HG02623 (cell line): ENCODE data around the gene WDR38.
"Not testable (repeated sequence)": the region's sequence is repeated elsewhere in the genome, so short reads cannot be mapped to it uniquely, and the experiment has no call there.

Experiments used
- ATAC-seq: cut with Tn5 transposase; IDR thresholded peaks from one replicate; pipeline ENCODE4 v1.9.1; 2021; ENCODE audit warnings: moderate library complexity; ENCODE audit not compliant: unreplicated experiment

The WDR38 gene

DNA sequence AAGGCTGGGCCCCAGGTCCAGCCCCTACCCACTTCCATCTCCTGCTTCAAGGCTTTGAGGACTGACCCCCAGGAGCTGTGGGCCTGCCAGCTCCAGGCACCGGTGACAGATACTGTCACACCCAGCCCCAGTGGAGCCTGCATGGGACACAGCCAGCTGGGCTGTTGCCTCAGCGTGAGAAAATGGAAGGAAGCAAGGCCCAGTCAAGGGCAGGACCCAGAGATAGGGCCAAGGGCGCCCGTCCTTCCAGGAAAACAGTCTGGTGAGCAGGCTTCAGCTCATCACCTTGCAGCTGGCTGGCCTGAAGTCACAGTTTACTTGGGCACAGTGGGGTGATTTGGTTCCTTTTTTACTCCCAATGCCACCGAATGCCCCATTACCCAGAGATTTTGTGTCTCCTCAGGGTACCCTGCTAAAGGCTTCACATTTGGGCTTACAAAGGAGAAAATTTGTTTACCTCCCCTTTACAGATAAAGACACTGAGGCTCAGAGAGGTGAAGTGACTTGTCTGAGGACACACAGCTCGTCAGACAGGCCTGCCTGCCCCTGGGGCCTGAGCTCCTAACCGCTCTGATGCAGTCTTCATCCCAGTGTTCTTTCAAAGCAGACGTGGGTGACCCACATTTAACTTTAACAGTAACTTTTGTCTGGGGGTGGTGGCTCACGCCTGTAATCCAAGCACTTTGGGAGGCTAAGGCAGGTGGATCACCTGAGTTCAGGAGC lies 21.5 kb upstream of the WDR38 start:
- ATAC-seq = no peak

- ATAC-seq = no peak
Observed at GRCh38 chr9:124834591-124834990, 18.7 kb upstream of the WDR38 start.

DNA sequence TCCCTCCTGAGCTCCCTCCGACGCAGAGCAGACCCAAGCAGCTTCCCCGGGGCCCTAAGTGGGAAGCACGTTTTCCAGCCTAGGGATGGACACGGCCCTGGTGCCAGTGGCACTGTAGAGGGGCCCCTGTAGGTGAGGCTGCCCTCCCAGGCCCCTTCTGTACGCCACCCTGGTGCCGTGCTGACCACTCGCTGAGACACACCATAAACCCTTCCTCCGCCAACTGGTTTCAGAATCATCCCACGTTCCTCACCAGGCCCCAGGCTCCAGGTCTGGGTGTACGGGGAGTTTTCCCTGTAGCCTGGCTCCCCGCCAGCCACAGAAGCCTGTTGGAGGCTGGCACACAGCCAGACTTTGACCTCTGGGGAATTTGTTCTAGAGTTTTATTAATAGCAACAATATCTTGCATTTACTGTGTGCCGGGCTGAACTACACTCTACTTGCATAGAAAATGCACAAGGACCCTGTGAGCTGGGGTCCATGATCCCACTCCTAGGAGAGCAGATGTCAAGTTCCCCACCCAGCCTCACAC lies 18.2 kb upstream of the WDR38 start:
- ATAC-seq = no peak

- not testable (repeated sequence) for ATAC-seq
Observed at GRCh38 chr9:124838132-124838531, 15.1 kb upstream of the WDR38 start.

- not testable (repeated sequence) for ATAC-seq
Observed at GRCh38 chr9:124838567-124839275, 14.5 kb upstream of the WDR38 start.

- no peak for ATAC-seq
Observed at GRCh38 chr9:124839612-124840299, 13.5 kb upstream of the WDR38 start.

- ATAC-seq = no peak
Observed at GRCh38 chr9:124840300-124840833, 12.9 kb upstream of the WDR38 start.

DNA sequence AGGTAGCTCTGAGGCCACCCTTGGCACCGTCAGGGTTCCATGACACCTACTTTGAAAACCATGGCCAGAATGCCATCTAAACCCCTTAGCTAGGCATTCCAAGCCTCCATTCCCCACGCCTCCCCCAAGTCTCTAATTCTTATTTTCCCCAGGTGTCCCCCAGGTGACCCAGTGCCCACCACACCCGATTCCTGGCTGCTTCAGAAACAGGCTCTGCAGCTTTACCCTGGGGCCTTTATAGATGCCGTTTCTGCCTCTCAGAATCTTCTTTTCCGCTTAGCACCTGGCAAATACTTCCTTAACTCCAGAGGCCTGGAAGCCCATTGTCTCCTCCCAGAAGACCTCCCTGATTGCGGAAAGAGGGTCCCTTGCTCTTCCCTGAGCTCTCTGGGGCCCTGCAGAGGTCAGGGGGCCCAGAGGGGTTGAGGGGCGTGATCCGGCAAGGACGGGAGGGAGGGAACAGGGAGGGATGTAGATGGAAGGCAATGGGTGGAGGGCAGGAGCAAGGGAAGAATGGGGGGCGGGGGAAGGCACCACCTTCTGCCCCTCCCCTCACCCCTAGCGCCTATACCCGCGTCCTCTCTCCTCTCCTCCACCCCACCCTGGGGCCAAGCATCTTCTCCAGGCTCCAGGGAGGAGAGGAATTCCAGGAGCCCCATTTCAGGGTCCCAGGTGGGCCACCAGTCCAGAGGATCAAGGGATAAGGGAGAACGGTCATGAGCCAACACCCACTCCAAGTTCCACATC lies 12.0 kb upstream of the WDR38 start:
- no peak for ATAC-seq

DNA sequence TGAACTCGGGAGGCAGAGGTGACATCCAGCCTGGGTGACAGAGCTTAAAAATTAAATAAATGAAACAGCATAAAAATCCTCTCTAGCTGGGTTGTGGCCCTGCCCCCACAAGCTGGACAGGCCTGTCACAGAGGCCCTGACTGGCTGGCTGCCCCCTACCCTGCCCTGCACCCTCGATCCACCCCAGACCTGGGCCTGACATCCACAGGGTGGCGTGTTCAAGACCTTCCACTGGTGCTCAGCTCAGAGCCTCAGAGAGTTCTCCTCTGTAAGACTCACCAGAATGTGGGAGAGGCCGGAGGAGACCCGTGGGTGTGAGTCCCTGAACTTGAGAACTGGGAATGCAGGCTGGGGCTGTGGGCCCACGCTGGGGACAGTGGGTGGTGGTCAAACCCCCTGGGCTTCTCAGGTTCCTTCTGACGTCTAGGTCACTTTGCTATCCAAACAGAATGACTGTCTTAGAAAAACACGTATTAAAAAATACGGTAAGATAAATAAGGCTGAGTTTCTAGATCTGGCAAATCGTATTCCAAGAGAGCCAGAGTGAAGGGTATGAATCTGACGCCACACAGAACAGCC lies 9.7 kb upstream of the WDR38 start:
- no peak for ATAC-seq

DNA sequence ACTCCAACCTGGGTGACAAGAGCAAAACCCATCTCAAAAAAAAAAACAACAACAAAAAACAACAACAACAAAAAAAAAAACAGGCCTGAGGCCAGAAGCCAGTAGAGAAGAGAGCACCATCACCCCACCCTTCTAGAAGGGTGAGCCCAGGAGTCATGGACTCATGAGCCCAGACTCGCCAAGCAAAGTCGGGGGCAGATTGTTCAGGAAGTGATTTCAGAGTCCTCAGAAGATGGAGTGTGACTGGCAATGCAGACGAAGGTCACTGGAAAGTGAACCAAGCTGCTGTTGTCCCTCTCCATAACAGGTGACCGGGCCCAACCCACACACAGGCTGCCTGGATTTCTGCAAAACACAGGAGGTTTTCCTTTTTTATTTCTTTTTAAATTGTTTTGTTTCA lies 9.0 kb upstream of the WDR38 start:
- ATAC-seq = no peak

GRCh38 chr9:124846467-124846866 lies 6.8 kb upstream of the WDR38 start:
- not testable (repeated sequence) for ATAC-seq

DNA sequence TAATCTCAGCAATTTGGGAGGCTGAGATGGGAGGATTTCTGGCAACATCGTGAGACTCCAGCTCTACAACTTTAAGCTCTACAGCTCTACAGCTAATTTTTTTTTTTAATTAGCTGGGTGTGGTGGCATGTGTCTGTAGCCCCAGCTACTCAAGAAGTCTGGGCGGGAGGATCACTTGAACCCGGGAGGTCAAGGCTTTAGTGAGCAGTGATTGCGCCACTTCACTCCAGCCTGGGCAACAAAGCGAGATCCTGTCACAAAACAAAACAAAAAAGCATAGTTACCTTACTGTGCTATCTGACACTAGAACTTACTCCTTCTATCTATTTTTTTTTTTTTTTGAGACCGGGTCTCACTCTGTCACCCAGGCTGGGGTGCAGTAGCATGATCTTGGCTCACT lies 6.3 kb upstream of the WDR38 start:
- no peak for ATAC-seq

DNA sequence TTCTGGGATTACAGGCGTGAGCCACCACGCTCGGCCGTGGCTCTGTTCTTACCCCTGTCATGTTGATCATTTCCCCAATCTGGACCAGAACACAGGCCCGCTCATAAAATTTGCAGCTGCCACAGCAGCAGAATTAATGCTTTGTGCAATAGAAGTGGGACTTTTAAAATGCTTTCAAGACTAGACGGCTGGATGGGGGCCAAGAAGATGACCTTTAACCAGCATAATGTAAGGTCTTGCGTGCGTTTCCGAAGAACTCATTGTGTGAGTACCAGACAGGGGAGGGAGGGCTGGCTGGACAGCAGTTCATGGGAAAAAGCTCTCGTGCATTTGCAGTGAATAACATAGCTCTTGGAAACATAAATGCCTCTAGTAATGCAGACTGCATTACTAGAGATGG lies 3.5 kb upstream of the WDR38 start:
- ATAC-seq = no peak

- ATAC-seq = no peak
Observed at GRCh38 chr9:124852121-124852828, 985 bp upstream of the WDR38 start.

DNA sequence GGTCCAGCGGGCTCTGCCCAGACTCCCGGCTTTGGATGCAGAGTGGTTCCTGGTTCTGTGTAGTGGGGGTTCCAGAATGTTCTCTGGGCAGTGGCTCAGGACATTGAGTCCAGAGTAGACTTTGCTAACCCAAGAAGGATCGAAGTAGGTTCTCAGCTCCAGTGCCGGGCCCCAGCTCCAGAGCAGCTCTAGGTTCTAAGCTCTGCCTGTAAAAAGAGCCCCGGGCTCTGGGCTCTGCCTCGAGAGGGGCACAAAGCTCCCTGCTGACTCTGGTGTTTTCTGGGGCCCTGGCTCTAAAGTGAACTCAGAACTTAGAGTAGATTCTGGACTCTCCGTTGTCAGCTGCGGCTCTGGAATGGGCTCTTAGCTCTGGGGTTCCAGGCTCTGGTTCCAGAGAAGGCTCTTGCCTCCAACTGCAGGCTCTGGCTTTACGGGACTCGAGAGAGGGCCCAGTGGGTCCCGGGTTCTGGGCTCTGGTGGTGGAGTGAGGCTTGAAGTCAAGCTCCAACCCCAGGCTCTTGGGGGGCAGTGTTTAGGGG lies 414 bp downstream of the WDR38 start:
- no peak for ATAC-seq

GRCh38 chr9:124854161-124854560 lies 901 bp downstream of the WDR38 start:
- ATAC-seq = no peak

- no peak for ATAC-seq
Observed at GRCh38 chr9:124854822-124855221, 1.6 kb downstream of the WDR38 start.

DNA sequence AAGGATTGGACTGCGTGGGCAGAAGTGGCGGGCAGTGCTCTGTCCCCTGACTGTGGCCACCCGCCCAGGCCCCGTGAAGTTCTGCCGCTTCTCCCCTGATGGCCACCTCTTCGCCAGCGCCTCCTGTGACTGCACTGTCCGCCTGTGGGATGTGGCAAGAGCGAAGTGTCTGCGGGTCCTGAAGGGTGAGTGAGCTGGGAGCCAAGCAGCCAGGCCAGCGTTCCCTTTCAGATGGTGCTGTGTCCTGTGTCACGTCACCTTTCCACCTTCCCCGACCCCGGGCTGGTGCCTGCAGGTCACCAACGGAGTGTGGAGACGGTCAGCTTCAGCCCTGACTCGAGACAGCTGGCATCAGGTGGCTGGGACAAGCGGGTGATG lies 2.3 kb downstream of the WDR38 start:
- no peak for ATAC-seq

- ATAC-seq = no peak
Observed at GRCh38 chr9:124855944-124856765, 2.9 kb downstream of the WDR38 start.
